ENCODE results near the gene COL4A4. TPM values are rescaled to one million over a fixed set of nuclear protein-coding genes. Genes with fewer than 3 reads are reported as not detected.
A peak's percentile ranks its signal among the peaks of the same experiment; 100 is the strongest.

COL4A4 gene
- polyA plus RNA-seq, 3 donors from 2014 or later: 0.76 to 1.3 TPM; not detected in 1

DNA sequence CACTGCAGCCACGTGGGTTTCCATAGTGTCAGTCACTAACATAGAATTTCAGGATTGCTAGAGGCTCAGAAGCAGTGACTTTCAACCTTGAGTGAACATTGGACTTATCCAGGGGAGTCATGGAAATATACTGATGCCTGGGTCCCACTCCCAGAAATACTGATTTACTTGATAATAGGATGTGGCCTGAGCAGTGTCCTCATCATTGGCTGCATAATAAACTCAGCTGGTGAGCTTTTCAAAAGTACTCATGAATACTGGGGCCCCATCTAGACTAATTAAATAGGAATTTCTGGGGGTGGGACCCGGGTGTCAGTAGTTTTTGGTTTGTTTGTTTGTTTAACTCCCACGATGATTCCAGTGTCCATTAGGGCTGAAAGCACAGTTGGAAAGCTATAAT is 141.4 kb downstream of the COL4A4 start:
- H3K9me3 Mint-ChIP-seq: no peaks in the 10 kb centered on the region
- H3K4me1 Mint-ChIP-seq: no peaks in the 10 kb centered on the region
- peaks cover 0 to 5% (median 2%) of the 10 kb centered on the region in 3 donors for H3K27me3 Mint-ChIP-seq (ENCODE audit: low read depth in 3 of 3)
- H3K27ac Mint-ChIP-seq: no peak overlapping the region
- peaks cover 0 to 2% (median 0%) of the 10 kb centered on the region in 3 donors for H3K36me3 Mint-ChIP-seq
- H3K4me3 Mint-ChIP-seq: no peak overlapping the region
- DNase-seq: no peak

- Mint-ChIP-seq H3K9me3 (no peaks in the 10 kb centered on the region), H3K4me3 (no peak overlapping the region), H3K4me1 (no peaks in the 10 kb centered on the region), H3K27ac (no peak overlapping the region), H3K27me3 (ENCODE audit: low read depth in 3 of 3) (peaks cover 0 to 6% (median 4%) of the 10 kb centered on the region in 3 donors), H3K36me3 (peaks cover 0 to 3% (median 0%) of the 10 kb centered on the region in 3 donors)
- DNase-seq: no peak
Observed at GRCh38 chr2:227020416-227020815, 143.6 kb downstream of the COL4A4 start.

DNA sequence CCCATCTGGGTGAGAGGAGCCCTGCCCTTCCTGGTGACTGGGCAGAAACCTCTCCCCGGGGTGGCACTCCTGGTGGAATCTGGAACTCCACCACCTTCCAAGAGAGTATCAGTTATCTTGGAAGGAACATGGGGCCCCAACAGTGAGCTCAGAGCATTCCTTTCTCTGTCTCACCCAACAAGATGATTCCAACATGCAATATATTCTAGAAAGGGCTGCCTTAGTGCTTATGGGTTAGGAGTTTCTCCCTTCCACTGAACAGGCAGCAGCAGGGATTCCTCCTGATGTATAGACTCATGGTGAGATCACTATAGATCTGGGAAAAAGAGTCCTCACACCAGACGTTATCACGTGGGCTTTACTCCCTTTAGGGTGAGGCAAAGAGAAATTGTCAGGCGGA is 147.1 kb downstream of the COL4A4 start:
- Mint-ChIP-seq H3K9me3 (no peaks in the 10 kb centered on the region), H3K4me3 (no peak overlapping the region), H3K4me1 (no peaks in the 10 kb centered on the region), H3K36me3 (peaks cover 0 to 3% (median 0%) of the 10 kb centered on the region in 3 donors), H3K27me3 (ENCODE audit: low read depth in 3 of 3) (peaks cover 0 to 6% (median 0%) of the 10 kb centered on the region in 3 donors), H3K27ac (no peak overlapping the region)
- no peak for DNase-seq

- peaks cover 0 to 3% (median 0%) of the 10 kb centered on the region in 3 donors for H3K36me3 Mint-ChIP-seq
- H3K27ac Mint-ChIP-seq: no peak overlapping the region
- no peaks in the 10 kb centered on the region for H3K9me3 Mint-ChIP-seq
- no peak for DNase-seq
- no peak overlapping the region for H3K4me3 Mint-ChIP-seq
- peaks cover 1 to 7% (median 2%) of the 10 kb centered on the region in 3 donors for H3K27me3 Mint-ChIP-seq (ENCODE audit: low read depth in 3 of 3)
- no peaks in the 10 kb centered on the region for H3K4me1 Mint-ChIP-seq
Observed at GRCh38 chr2:227013881-227014280, 150.1 kb downstream of the COL4A4 start.

- Mint-ChIP-seq H3K4me3 (no peak overlapping the region), H3K36me3 (peaks cover 0 to 3% (median 0%) of the 10 kb centered on the region in 3 donors), H3K27ac (no peak overlapping the region)
Observed at GRCh38 chr2:227013330-227013729, 150.7 kb downstream of the COL4A4 start.

GRCh38 chr2:227010433-227010832 is 153.6 kb downstream of the COL4A4 start:
- no peaks in the 10 kb centered on the region for H3K4me1 Mint-ChIP-seq
- H3K27me3 Mint-ChIP-seq (ENCODE audit: low read depth in 3 of 3): peaks cover 2 to 11% (median 5%) of the 10 kb centered on the region in 3 donors
- H3K36me3 Mint-ChIP-seq: no peaks in the 10 kb centered on the region
- DNase-seq: no peak
- H3K4me3 Mint-ChIP-seq: no peak overlapping the region
- H3K9me3 Mint-ChIP-seq: no peaks in the 10 kb centered on the region
- H3K27ac Mint-ChIP-seq: no peak overlapping the region

More at GRCh38 chr2:227013330-227013729, 150.7 kb downstream of the COL4A4 start:
- no peaks in the 10 kb centered on the region for H3K9me3 Mint-ChIP-seq
- H3K27me3 Mint-ChIP-seq (ENCODE audit: low read depth in 3 of 3): peaks cover 2 to 10% (median 5%) of the 10 kb centered on the region in 3 donors
- DNase-seq: no peak
- H3K4me1 Mint-ChIP-seq: no peaks in the 10 kb centered on the region

- Mint-ChIP-seq H3K4me1 (no peaks in the 10 kb centered on the region), H3K36me3 (peaks cover 0 to 2% (median 0%) of the 10 kb centered on the region in 3 donors), H3K27me3 (ENCODE audit: low read depth in 3 of 3) (peaks cover 4 to 11% (median 7%) of the 10 kb centered on the region in 3 donors), H3K9me3 (no peaks in the 10 kb centered on the region), H3K27ac (no peak overlapping the region), H3K4me3 (no peak overlapping the region)
- DNase-seq: no peak
Observed at GRCh38 chr2:227007940-227008339, 156.1 kb downstream of the COL4A4 start.

GRCh38 chr2:227007148-227007547 is 156.9 kb downstream of the COL4A4 start:
- no peaks in the 10 kb centered on the region for H3K9me3 Mint-ChIP-seq
- H3K27me3 Mint-ChIP-seq (ENCODE audit: low read depth in 3 of 3): peaks cover 4 to 11% (median 8%) of the 10 kb centered on the region in 3 donors
- no peak for DNase-seq
- H3K36me3 Mint-ChIP-seq: peaks cover 4 to 6% (median 4%) of the 10 kb centered on the region in 3 donors
- H3K4me3 Mint-ChIP-seq: no peak overlapping the region
- no peak overlapping the region for H3K27ac Mint-ChIP-seq
- no peaks in the 10 kb centered on the region for H3K4me1 Mint-ChIP-seq

DNA sequence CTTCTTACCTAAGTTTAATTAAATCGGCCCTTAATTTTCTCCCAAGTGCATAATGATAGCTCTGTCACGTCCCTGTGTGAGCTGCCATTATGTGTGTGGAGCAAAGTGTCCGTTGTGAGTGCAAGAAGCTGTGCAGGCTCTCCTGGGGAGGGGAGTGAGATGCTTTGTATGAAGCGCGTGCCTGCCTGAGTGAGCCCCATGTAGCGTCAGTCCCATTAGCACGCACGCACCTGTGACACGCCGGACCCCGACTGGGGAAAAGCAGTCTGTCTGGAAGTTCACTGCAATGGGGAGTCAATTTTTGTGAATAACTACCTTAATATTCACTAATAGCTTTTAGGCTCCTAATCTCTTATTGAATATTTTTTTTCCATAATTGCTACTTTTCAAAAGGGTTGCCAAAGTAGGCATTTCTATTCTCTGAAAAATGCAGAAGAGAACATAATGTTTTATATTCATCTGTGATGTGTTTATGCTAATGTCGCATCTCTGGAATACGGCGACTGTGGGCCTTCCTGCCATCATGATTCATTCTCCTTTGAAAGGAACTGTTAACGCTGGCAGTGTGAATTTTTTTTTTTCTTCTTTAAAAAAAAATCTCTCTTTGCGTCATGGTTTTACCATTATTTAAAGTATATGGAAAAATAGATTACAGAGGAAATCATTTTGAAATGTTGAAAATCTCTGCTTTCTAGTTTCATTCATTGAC is 157.7 kb downstream of the COL4A4 start:
- Mint-ChIP-seq H3K9me3 (no peaks in the 10 kb centered on the region), H3K36me3 (peaks cover 4 to 8% (median 7%) of the 10 kb centered on the region in 3 donors), H3K27me3 (ENCODE audit: low read depth in 3 of 3) (peaks cover 4 to 11% (median 8%) of the 10 kb centered on the region in 3 donors), H3K4me3 (no peak overlapping the region), H3K27ac (no peak overlapping the region), H3K4me1 (no peaks in the 10 kb centered on the region)
- DNase-seq: no peak

DNA sequence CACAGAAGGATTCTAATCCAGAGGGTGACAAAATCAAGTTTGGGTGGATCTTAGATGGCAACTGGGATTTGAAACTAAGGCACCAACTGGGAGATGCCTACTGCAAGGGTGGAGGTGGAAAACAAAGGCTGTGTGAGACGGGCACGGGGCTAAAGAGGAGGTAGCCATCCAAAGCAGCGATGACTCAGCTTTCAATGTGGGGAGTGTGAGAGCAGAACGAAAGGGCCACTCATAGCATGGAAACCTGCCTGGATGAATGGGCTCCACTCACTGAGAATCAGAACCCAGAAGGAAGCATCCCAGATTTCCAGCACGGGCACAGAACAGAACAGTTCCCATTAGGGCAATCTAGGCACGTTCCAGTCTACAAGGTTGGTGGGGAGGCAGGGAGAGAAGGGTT is 159.5 kb downstream of the COL4A4 start:
- no peak overlapping the region for H3K27ac Mint-ChIP-seq

DNA sequence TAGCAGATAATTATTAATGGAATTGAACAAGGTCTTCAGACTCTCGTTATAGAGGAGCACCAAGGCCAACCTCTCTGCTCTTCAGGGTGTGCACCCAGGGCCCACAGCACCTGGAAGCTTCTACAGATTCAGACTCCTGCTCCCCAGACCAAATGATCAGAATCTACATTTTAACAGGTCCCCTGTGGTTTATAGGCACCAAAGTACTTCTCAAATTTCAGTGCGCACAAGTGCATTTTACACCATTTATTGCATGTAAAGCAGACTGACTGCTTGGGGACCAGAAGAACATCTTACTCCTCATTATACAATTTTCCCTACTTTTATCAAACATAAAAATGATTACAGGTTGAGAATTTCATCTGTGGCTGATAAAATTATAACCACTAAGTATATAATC is 163.9 kb downstream of the COL4A4 start:
- Mint-ChIP-seq H3K4me3 (no peak overlapping the region), H3K36me3 (peaks cover 32 to 53% (median 49%) of the 10 kb centered on the region in 3 donors), H3K9me3 (no peaks in the 10 kb centered on the region), H3K27me3 (ENCODE audit: low read depth in 3 of 3) (peaks cover 0 to 4% (median 2%) of the 10 kb centered on the region in 3 donors), H3K27ac (no peak overlapping the region), H3K4me1 (no peaks in the 10 kb centered on the region)
- no peak for DNase-seq

More for the DNA sequence above, 159.5 kb downstream of the COL4A4 start:
- peaks cover 10 to 24% (median 21%) of the 10 kb centered on the region in 3 donors for H3K36me3 Mint-ChIP-seq
- H3K9me3 Mint-ChIP-seq: no peaks in the 10 kb centered on the region
- no peak for DNase-seq
- peaks cover 2 to 8% (median 8%) of the 10 kb centered on the region in 3 donors for H3K27me3 Mint-ChIP-seq (ENCODE audit: low read depth in 3 of 3)
- H3K4me1 Mint-ChIP-seq: no peaks in the 10 kb centered on the region
- no peak overlapping the region for H3K4me3 Mint-ChIP-seq

DNA sequence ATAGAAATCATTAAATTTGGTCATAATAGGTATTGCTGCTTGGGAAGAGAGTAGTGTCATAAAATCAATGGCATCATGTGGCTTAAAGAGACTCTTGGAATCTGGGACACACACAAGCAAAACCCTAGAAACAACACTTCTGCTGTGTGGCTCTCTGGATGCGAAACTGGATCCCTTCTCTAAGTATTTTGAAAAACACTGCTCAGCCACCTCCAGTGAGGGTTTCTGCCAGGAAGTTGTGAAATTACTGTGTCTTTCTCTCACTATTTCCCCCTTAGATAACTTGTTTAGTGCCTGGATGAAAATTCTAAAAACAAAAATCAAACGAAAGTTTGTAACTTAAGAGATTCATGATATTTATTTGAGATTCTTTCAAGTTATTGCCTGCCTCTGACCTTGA is 164.3 kb downstream of the COL4A4 start:
- H3K27ac Mint-ChIP-seq: no peak overlapping the region

DNA sequence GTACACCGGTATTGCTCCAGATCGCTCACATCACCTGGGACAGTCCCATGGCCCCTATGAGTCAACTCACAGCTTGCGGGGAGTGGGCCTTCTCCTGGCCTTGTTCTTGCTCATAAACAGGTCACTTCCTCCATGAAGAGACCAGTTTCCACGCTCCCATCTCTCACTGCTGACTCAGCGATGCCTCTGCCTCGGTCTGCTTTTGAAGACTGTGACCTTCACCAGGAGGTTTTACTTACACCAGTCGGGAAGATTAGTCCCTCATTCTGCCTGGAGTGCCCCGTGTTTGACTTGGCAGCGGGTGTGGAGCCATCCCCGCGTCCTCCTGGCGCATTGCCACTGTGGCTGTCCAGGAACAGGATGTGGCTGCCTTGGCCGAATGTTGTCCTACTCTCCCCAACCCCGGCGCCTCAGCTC is 168.4 kb downstream of the COL4A4 start:
- peak overlapping the region in 1 of 5 donors; percentile 24 for H3K4me3 Mint-ChIP-seq
- DNase-seq: no peak
- peaks cover 0 to 1% (median 0%) of the 10 kb centered on the region in 3 donors for H3K27me3 Mint-ChIP-seq (ENCODE audit: low read depth in 3 of 3)
- peaks cover 0 to 5% of the 10 kb centered on the region in 2 donors for H3K4me1 Mint-ChIP-seq
- H3K36me3 Mint-ChIP-seq: peaks cover 42 to 59% (median 57%) of the 10 kb centered on the region in 3 donors
- H3K9me3 Mint-ChIP-seq: peaks cover 0 to 3% (median 0%) of the 10 kb centered on the region in 6 donors
- no peak overlapping the region for H3K27ac Mint-ChIP-seq

More for the DNA sequence above, 164.3 kb downstream of the COL4A4 start:
- Mint-ChIP-seq H3K36me3 (peaks cover 36 to 57% (median 54%) of the 10 kb centered on the region in 3 donors), H3K4me1 (no peaks in the 10 kb centered on the region), H3K9me3 (peaks cover 0 to 2% (median 0%) of the 10 kb centered on the region in 6 donors), H3K4me3 (no peak overlapping the region), H3K27me3 (ENCODE audit: low read depth in 3 of 3) (peaks cover 0 to 4% (median 2%) of the 10 kb centered on the region in 3 donors)
- DNase-seq: no peak

DNA sequence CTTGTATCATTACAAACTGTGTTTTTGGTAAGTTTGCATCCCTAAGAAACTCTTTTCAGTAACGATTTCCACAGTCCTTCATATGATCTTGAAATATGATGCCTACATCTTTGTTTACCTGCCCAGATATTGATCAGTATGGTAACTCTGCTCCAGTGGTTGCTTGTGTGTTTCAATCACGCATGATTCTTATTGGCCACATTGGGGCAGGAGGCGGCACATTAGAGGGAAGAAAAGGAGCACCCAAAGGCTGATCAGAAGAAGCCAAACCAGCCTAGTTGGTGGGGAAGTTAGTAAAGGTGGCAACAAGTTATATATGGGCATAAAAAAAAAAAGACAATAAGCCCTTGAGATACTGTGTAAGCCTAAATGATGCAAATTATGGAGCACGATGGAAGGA is 169.2 kb downstream of the COL4A4 start:
- Mint-ChIP-seq H3K9me3 (peaks cover 0 to 3% (median 0%) of the 10 kb centered on the region in 6 donors), H3K27ac (no peak overlapping the region), H3K36me3 (peaks cover 36 to 52% (median 48%) of the 10 kb centered on the region in 3 donors), H3K4me1 (peaks cover 0 to 5% of the 10 kb centered on the region in 2 donors), H3K4me3 (no peak overlapping the region), H3K27me3 (ENCODE audit: low read depth in 3 of 3) (peaks cover 0 to 1% (median 0%) of the 10 kb centered on the region in 3 donors)
- no peak for DNase-seq
